NCI-H1694 treated with DMSO at 0.1 percent for 48 hours (cell line): Measurements from ENCODE around the gene ERG.

ENCODE experiments used
- DNase-seq: peaks from one replicate; lab custom pipeline; 2025; lab: John Stamatoyannopoulos, UW

ERG gene

DNA sequence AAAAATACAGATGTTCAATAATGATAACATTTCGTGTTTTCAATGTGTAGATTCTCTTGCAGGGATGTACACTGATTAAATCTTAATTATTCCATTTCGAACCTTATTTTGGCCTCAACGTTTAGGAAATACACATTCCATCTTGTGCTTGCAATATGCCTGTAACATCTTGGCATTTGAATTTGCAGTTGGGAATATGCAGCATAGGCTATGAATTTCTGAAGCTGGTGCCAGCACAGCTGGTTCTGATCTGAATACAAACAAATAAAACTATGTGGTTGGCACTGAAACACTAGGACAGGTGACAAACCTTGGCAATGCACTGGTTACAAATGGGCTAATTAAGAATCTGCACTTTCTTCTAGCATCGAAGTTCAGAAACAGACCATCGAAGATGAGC lies 108.4 kb downstream of the ERG start:
- DNase-seq, result no peak

DNA sequence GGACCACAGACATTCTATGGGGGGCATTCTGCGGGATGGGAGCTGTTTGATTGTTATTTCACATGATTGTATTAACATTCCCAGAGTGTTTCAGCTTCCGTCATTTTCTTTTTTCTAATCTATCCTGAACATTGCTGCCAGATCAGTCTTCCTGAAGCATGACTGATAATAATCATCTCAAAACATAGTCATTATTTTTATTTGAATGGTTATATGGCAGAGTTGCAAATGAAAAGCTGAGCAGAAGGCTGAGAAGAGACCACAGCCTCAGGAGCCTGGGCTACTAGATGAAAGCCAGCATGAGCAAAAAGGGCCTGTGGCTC lies 109.0 kb downstream of the ERG start:
- no peak for DNase-seq

DNA sequence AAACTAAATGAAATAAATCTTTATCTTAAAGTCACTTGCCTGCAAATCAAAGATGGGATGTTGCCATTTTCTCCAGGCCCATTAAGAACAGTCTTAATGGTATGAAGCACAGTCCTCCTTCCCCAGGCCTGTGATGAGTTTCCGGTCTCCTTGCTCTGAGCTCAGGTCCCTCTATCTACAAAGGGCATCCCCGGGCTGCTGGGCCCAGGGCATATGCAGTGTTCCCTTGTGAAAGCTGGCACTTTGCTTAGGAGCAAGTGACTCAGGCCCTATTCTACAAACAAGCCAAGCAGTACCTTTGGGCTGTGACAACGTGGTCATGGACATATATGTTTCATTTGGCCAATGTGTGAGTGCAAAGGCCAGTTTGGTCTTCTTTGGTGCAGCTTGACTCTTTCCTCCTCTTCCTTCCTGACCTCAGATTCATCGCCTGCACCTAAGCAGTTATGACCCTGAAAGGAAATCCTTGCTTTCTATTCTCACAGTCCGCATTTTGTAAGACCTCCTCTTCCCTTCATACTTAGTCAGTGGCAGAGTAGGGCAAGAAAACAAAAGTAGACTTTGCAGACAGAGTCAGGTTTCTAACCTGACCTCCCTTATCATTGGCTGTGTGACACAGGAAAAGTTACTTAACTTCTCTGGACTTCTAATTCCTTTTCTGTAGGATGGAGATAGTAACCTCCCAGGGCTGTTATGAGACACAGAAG lies 109.5 kb downstream of the ERG start:
- no peak for DNase-seq

DNA sequence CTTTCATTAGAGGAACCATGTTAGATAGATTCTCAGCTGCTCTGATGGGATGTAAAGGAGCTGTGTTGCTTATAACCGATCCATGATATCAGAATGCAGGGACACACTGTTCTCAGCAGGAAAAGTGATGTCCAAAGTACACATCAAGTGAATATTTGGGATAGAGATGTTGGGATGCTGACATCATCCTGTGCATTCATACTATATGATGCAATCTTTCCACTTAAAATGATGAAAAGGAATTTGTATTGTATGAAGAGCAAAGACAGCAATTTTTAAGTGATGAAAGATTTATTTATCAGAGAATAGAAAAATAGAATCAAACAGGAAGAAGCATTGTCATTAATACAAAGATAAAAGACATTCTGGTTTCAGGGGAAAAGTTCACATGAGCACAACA lies 110.1 kb downstream of the ERG start:
- no peak for DNase-seq

DNA sequence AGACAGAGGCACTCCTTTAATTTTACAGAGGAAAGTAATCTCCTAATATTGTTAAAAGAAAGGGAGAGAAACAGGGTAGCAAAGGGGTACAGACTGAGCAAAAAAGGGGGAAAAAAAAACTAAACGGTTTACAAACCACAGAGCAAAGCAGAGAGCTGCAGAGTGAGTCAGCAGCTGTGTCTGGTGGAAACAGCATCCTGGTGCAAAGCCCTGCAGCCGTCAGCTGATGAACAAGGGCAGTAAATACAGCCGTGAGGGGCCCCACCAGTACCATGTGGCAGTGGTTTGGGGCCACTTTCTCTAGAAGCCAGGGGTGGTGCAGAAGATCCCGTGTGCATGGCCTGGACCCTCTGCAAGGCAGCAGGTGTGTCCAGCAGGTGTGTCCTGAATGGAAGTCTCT lies 111.3 kb downstream of the ERG start:
- no peak for DNase-seq

DNA sequence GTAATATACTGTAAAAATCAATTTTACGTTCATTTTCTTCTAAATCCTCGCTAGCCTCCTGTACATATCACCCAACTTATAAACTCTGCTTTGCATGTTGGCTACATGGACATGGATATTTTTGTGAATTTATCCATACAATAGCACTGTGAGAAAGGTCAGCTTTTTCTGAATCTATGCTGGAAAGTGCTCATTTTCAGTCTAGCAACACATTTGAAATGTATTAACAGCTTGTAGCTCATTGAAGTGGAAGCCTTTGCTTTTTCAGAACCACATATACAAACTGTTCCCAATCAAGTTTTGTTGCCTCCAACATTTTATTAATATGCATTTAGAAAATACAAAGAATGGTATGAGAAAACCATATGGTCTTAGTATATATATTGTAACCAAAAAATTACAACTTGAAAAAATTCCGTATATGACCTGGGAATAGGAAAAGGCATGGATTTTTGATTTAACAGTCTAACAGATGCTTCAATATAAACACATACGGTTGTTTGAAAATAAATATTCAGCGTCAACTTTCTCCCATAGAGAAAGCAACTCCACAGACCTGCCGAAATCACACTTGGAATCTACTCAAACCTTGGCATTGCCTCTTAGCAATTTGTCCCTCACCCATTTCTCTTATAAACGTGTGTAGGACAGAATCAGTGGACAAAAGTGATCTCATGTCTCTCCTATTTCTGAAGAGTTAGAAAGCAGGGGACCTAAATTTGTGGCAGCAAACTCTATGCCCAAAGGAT lies 112.7 kb downstream of the ERG start:
- no peak for DNase-seq

DNA sequence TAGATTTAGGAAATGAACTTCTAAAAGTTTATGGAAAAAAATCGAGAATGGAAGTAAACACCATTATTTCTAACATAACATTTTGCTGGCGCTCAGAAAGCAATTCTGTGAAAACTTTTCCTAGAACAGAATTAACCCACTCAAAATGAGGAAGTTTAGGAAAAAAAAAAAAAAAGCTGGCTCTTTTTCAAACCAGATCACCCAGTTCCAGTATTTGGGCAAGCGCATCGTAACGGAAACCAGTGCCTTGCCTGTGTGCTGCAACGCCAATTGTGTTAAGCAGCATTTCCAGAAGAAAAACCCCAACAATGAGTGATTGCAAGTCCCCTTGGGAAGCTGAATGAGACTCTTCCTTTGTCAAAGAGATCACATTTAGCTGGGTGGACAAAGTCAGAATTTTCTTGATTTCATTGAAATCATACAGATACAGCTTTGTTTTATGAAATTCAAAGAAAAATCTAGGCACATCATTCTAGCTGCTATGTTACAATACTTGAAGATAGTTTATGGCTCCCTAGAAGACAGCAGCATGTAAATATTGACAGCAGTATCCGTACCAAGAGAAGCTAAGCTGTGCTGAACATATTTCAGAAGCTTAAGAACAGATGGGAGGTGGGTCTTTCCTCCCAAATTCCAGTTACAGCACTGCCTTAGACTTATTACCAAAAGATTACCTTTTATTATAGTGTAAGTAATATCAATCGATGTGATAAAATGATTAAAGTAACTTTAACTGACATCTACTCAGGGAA lies 113.4 kb downstream of the ERG start:
- no peak for DNase-seq

DNA sequence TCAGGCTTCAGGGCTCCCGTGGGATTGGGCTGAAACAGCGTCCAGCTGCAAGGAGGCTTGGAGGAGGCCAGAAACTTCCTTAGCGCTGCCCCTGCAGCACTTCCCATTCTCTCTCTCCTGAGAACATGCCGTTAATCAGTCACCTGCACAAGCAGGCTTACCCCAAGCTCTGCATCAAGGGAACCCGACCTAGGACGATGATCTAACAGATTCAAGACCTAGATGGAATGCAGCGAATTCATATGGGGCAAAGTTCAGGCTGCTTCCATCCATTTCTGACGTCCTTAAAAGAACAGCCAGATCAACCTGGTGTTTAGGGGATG lies 114.1 kb downstream of the ERG start:
- DNase-seq, result no peak

DNA sequence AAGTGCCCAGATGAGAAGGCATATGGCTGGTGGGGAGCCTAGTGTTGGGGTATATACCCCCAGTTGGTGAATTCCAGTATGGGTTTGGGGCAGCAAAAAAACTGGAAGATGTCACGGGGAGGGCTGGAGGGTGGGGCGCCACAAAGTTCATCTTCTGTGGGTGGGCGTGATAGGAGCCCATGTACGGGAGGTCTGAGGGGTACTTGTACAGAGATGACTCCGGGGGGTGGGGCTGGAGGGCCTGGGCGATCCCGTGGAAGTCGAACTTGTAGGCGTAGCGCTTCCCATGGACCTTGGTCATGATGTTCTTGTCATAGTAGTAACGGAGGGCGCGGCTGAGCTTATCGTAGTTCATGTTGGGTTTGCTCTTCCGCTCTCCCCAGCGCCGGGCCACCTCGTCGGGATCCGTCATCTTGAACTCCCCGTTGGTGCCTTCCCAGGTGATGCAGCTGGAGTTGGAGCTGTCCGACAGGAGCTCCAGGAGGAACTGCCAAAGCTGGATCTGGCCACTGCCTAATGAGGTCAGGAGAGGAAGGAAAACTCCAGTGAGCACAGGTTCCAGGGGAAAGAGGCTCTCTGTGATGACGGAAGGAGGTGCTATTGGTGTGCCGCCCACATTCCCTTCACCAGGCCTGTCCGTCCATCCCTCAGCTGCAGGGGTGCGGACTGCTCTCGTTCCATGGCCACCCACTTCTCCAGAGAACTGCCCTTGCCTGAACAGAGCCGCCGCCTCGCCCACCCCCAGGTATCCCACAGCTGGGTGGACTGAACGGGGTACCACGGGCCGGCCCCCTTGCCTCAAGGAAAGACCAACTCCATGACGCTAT lies 114.7 kb downstream of the ERG start:
- no peak for DNase-seq

DNA sequence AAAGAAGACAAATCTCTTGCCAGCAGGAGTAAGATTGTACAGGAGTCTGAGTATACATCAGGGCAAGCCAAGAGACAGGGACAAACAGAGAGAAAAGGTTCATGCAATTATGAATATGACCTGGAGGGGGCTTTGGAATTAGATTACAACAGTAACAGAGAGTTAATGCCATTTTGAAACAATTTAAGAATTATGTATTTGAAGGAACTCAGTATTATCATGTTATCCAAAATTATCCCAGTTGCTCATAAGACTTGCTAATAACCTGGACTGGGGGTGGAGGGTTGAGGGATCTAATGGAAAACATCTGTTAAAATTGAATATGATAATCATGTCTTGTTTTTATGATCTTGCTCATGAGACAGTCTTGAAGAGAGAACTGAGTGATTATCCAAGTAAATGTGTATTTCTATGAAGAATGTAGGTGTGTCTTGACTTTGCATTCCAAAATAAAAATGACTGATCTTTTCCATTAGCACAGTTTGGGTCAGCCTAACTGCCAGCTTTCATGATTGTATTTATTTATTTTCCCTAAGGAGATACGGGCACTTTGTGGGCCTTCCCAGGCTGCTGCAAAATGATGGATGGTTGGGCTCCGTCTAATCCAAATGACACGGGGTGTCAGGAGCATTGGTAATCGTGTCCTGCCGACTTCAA lies 117.7 kb downstream of the ERG start:
- no peak for DNase-seq

DNA sequence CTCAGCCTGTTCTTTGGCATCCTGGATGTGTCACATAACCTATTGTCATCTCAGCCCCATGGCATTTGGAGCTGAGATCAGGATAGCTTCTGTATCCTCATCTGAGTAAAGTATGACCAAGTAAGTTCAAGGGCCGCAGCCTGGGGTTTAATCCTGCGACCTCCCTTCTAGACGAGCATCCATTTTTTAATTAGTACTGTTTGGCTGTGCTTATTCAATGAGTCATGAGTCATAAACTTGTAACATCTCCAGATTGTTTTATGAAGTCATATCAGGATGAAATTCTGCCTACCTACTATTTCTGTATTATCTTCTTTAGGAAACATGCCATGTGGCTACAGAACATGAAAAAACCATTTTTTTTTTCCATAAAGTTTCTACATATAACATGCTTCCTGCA lies 119.1 kb downstream of the ERG start:
- no peak for DNase-seq

DNA sequence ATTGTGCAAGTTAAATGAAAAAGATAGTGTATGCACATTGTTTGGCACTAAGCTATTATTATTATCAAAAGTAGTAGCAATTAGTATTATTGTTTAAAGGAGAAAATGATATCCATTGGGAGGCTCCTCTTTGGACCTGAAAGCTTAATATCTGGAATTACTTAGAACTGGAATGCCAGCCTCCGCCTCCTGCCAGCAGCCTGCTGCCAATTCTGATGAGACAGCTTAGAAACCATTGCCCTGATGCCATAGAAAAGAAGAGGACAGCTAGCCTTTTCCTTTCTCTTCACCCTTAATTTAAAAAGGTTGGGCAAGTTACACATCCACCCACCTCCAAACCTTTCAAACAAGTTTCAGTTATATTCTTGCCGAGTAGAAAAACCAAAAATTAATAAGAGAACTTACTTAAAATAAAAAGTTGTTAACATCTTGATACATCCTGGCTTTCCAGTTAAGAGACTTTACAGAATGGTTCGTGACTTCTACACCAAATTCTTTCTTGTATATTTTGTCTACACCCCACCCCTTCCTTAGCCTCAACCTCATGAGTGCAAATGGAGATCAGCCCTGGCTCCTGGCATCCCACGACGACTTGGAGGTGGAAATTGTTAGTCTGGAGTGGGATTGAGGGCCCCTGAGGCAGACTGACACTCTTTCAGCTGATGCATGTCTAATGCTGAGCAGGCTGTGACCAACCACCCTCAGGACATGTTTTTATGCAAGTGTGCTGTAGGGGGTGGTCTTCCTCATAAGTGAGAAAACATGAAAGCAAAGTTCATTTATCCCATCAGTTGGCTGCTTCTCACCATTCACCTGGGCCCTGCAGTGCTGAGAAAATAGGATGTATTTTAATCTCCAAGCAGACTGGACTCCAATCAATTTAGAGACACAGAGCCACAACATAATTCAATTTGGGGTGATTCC lies 120.8 kb downstream of the ERG start:
- no peak for DNase-seq

DNA sequence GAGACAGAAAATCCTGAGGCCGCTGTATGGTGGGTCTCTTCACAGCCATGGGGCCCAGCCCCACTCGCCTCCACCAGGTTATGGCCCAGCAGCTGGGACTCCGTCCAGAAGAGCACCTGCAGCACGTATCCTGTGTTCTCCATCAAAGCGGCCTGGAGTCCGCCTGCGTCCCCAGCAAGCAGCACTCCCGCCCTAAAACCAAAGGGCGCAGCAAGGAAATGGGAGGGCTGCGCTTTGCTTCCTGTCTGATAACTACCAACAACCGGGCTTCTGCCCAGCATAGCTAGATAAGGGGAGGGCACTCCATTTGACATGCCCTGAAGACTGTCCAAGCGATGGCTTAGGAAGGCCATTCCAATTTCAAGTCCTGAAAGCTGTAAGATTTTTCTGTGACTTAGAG lies 121.6 kb downstream of the ERG start:
- no peak for DNase-seq

DNA sequence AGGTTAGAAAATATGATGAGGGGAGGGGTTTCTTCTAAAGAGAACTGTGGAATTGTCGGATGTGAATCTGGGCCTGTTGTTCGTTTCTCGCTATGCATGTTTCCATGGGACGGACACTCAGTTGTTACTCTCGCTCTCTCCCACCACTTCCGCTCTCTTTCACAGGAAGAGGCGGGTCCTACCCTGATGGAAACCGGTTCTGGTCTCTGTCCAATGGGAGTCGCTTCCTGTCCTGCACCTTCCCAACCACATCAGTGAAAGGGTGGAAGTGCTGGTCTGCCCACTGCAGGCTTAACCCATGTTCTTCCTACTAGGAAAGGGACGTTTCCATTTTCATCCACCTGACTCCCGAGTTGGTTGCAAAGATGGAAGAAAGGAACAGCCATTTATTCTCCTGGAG lies 122.0 kb downstream of the ERG start:
- no peak for DNase-seq

DNA sequence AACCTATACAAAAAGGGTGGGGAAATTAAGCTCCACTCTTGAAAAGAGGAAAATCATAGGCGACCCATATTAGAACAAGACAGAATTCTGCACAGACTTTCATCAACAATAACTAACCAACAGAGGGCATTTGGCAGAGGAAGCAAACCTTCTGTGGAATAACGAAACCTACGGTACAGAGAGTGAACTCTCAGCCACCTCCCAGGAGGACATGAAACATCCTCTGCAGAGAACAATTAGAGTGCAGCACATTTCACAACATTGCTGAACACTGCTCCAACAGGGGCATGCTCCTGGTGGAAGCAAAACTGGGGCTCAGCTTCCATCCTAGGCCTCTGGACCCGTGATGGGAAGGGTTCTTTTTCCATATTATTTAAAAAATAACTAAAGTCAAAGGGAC lies 130.6 kb downstream of the ERG start:
- DNase-seq, result no peak

DNA sequence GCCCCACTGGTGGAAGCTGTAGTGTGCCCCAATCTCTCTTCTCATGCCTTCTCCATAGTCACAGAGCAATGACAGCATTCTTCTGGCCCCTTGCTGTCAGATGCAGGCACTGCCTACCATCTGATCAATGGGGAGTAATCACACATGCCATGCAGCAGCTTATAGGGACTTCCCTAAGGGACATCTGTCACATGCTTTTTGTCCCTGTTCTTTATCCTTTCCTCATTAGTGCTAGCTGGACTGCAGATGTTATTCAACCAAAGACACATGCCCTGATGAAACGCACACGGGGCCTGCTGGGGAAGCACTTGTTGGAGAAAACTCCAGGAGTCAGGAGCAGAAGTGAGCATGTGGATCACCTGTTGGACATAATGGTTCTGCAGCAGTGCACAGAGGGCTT lies 132.8 kb downstream of the ERG start:
- no peak for DNase-seq

DNA sequence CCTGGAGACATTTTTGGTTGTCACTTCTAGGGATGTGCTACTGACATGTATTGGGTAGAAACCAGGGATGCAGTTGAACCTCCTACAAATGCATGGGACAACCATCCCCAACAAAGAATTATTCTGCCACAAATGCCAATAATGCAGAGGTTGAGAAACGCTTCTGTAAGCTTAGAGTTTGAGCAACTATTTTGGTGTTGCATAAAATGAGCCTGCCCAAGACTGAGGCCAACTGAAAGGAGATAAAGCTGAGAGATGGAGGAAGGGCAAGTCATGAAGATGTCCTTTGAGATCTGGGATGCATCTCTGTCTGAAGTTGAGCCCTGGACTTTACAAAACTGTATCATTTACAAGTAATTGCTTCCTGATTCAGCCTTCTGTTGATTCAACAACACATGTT lies 134.6 kb downstream of the ERG start:
- no peak for DNase-seq

DNA sequence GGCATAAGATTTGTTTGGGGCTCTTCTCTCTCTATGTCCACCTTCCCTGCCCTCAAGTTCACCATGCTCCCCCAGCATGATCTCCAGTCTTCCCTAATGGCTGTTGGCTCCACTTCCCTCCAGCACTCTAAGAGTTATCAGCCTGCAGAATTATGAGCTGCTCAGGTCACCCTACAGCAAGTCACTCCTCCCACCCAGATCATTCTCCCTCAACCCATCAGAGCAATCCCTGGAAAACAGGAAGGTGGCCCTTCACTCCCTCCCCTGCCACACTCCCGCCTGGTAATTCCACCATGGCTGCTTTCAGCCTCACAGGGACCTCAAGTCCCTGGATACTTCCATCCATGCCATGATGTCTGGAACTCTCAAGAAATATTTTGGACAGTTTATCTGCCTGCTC lies 137.0 kb downstream of the ERG start:
- no peak for DNase-seq

DNA sequence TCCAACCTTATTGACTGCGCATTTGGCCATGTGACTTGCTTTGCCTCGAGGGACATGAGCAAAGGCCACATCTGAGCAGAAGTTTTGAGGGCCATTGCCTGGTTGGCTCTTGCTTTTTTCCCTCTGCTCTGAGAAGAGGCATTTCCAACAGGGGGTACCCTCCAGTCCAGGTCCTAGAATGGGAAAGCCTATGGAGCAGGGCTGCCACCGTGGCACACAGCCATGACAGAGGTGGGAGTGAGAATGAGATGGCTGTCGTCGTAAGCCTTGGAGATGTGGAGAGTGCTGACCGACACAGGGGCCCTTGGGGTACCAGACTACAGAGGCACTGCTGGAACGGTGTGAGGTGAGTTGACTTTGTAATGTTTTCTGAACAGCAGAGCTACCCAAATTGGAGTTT lies 138.4 kb downstream of the ERG start:
- no peak for DNase-seq

DNA sequence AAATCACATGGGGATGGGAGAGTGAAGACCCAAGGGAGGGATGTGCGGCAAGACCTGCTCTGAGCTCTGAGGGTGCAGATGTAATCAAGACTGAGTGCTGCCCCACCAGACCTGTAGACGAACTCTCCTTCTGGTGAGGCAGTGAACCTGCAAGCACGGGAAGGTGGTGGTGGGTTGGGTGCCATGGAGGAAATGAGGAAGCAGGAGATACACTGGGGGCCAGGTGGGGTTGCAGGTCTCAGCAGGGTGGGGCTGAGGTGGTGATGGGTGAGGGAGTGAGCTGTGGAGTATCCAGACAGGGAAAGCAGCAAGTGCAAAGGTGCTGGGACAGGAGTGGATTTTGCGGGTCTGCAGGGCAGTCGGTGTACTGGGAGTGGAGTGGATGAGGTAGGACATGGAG lies 139.2 kb downstream of the ERG start:
- no peak for DNase-seq

DNA sequence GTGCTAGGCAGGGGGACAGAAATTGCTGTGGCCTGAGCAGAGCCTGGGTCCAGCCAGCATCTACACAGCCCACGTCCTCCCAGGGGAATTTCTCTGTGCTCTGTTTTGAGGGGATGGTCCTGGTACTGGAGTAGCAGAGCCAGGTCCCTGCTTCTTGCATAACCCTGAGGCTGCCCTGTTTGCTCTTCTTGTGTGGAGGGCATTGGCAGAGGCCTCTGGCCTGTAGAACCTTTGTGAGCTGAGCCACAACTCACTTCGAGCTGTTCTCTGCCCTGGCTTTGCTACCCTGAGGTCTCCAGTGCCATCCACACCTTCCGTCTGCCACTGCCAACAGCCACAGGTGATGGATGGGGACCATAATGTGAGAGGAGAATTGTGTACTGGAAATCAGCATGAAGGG lies 139.6 kb downstream of the ERG start:
- DNase-seq, result no peak
